ENCODE data around the gene IDE. TPM values are rescaled to one million over a fixed set of nuclear protein-coding genes. Genes with fewer than 3 reads are reported as not detected.

The IDE gene
- total RNA-seq, 6 donors from 2014 or later: 12.4 to 38.4 (median 27.1) TPM

DNA sequence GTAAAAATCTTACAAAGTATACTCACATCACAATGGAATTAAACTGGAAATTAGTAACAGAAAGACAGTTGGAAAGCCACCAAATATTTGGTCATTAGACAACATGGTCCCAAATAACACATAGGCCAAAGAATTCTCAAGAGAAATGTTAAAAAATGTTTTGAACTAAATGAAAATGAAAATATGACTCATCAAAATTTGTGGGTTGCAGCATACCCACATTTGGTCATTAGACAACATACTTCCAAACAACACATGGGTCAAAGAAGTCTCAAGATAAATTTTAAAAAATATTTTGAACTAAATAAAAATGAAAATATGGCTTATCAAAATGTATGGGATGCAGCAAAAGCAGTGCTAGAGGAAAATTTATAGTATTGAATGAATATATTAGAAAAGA is 152.3 kb downstream of the IDE start:
- Histone ChIP-seq H3K27me3 (no peaks in the 10 kb centered on the region), H3K36me3 (no peaks in the 10 kb centered on the region), H3K4me3 (no peak overlapping the region), H3K27ac (no peak overlapping the region), H3K4me1 (peaks cover 0 to 12% (median 7%) of the 10 kb centered on the region in 4 donors), H3K9me3 (no peaks in the 10 kb centered on the region)
- no peak for DNase-seq
- TF ChIP-seq, protein P1, sequence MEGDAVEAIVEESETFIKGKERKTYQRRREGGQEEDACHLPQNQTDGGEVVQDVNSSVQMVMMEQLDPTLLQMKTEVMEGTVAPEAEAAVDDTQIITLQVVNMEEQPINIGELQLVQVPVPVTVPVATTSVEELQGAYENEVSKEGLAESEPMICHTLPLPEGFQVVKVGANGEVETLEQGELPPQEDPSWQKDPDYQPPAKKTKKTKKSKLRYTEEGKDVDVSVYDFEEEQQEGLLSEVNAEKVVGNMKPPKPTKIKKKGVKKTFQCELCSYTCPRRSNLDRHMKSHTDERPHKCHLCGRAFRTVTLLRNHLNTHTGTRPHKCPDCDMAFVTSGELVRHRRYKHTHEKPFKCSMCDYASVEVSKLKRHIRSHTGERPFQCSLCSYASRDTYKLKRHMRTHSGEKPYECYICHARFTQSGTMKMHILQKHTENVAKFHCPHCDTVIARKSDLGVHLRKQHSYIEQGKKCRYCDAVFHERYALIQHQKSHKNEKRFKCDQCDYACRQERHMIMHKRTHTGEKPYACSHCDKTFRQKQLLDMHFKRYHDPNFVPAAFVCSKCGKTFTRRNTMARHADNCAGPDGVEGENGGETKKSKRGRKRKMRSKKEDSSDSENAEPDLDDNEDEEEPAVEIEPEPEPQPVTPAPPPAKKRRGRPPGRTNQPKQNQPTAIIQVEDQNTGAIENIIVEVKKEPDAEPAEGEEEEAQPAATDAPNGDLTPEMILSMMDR (IDR thresholded peaks at IDR 0.05): no peak
- TF ChIP-seq POLR2A (IDR thresholded peaks at IDR 0.05) (no peak), EP300 (IDR thresholded peaks at IDR 0.05) (no peak), POLR2AphosphoS5 (IDR thresholded peaks at IDR 0.05) (no peak)
- ATAC-seq (ENCODE audit: low FRiP score in 2 of 2): no peak

DNA sequence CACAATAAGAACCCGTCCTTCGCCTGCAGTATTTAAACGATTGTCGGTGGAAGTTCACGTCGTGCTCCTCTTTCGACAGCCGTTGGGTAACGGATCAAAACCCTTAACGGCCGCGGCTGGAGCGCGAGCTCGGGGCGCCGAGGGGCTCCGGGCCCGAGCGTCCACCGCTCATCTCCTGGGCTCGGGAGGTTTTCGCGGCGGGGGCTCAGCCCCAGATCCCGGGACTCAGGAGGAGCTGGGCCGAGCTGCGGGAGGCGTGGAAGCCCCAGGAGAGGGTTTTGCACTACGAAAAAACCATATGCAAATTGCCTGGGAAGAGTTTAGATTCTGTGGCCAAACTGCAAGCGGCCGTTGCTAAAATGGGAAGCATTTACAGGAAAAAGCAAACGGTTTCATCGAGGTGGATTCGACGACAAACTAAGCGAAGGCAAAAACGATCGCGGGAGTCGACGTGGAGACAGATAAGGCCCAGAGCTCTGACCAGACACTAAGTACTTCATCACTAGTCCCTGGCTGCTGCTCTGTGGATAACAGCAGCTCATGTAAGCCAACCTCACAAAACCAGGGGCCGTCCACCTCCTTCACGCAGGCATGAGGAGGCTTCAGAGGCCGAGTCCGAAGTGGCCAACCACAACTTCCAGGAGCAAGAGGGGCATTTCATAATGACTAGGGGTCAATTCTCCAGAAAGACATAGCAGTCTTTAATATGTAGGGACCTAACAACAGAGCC is 153.2 kb downstream of the IDE start:
- DNase-seq (peak in 1 of 2 donors; percentile 81), ATAC-seq (ENCODE audit: low FRiP score in 2 of 2) (peak in 1 of 2 donors; percentile 57)
- no peaks in the 10 kb centered on the region for H3K27me3 ChIP-seq
- 18 to 24% methylated on average over 44 to 45 of the region's 46 CpGs for WGBS, 2 donors
- no peaks in the 10 kb centered on the region for H3K36me3 ChIP-seq
- no peaks in the 10 kb centered on the region for H3K9me3 ChIP-seq
- peak overlapping the region in 1 of 4 donors; percentile 9 for H3K27ac ChIP-seq
- peaks cover 0 to 12% (median 7%) of the 10 kb centered on the region in 4 donors for H3K4me1 ChIP-seq
- peak overlapping the region; percentile 13 to 45 (median 33) for H3K4me3 ChIP-seq
- no peak for TF ChIP-seq EP300 (IDR thresholded peaks at IDR 0.05)
- TF ChIP-seq, protein P1 (IDR thresholded peaks at IDR 0.05): no peak
- no peak for TF ChIP-seq POLR2AphosphoS5 (IDR thresholded peaks at IDR 0.05)

DNA sequence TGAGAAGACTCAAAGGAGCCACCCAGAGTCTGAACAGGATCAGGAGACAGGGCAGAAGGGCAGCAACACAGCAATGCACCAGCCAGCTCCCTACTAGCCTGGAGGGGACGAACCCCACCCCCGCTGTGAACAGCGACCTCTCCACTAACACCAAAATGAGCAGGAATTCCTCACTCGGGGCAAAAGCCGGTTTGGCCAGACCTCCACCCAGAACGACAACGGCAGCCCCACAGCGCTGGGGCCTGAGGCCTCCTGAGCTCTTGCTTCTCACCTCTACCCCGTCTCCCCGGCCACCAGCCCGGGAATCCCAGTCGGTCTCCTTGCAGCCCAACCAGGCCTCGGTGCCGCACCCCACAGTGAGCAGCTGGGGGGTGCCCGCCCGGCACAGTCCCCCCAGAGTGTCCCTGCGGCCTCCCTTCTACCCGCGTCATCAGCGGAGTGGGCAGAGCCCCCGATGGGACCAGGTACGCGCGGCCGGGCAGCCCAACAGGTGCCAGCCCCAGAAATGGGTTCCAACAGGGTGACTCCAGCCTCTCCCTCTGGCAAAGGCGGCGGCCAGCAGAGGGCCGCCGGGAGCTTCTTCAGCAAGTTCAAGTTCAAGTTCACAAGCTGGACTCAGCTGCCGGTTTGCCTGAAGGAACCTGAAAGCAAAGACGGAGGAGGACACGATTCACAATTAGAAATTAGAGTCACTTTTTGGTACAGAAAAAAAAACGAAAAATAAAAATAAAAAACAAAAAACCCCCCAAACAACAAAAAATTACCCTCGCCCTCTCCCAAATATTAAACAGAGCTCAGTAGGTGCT is 153.9 kb downstream of the IDE start:
- 43 to 48% methylated on average over 26 to 29 of the region's 34 CpGs for WGBS, 2 donors

DNA sequence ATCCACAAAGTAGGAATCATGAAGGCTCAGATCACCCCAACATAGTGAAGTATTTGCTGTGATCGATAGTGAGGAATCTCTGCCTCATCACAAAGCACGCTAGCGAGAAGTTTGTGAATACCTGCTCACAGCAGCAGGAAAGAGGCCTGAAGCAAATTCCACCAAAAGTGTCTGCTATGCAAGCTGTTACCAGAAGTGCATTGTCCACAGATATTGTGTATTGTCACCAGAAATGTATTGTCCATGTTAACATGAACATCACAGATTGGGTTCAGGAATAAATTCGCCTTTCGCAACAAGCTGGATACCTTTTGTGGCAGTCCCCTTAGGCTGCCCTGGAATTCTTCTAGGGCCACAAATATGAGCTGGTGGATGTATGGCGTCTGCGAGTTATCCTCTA is 155.0 kb downstream of the IDE start:
- H3K9me3 ChIP-seq: no peaks in the 10 kb centered on the region
- no peak overlapping the region for H3K27ac ChIP-seq
- TF ChIP-seq EP300 (IDR thresholded peaks at IDR 0.05): no peak
- TF ChIP-seq, protein P1 (IDR thresholded peaks at IDR 0.05): no peak
- no peak for TF ChIP-seq POLR2AphosphoS5 (IDR thresholded peaks at IDR 0.05)
- TF ChIP-seq POLR2A (IDR thresholded peaks at IDR 0.05): no peak
- no peaks in the 10 kb centered on the region for H3K27me3 ChIP-seq
- H3K4me3 ChIP-seq: no peak overlapping the region
- H3K4me1 ChIP-seq: peaks cover 0 to 12% (median 7%) of the 10 kb centered on the region in 4 donors
- no peak for ATAC-seq (ENCODE audit: low FRiP score in 2 of 2)
- DNase-seq: no peak
- 84 to 96% methylated on average over 7 of the region's 7 CpGs for whole genome bisulfite sequencing, 2 donors
- no peaks in the 10 kb centered on the region for H3K36me3 ChIP-seq

More for the DNA sequence above, 153.9 kb downstream of the IDE start:
- Histone ChIP-seq H3K36me3 (no peaks in the 10 kb centered on the region), H3K4me1 (peaks cover 0 to 12% (median 7%) of the 10 kb centered on the region in 4 donors), H3K9me3 (no peaks in the 10 kb centered on the region), H3K27ac (peak overlapping the region in 1 of 4 donors; percentile 9), H3K27me3 (no peaks in the 10 kb centered on the region), H3K4me3 (peak overlapping the region in 3 of 4 donors; percentile 27 to 45 (median 39))
- ATAC-seq (ENCODE audit: low FRiP score in 2 of 2): peak; percentile 66 to 81
- TF ChIP-seq POLR2AphosphoS5 (IDR thresholded peaks at IDR 0.05): no peak
- TF ChIP-seq, protein P1 (IDR thresholded peaks at IDR 0.05): peak in 5 of 6 experiments; percentile 14 to 30 (median 18)
- TF ChIP-seq POLR2A (IDR thresholded peaks at IDR 0.05): no peak
- peak; percentile 51 to 88 for DNase-seq

All from upper lobe of left lung (tissue), 6 donors.